Dendritic cell treated with granulocyte-macrophage colony-stimulating factor and Interleukin-4, amounts not matched to agents 40 ng/mL and 50 ng/mL, for 4 days (primary cell): ENCODE measurements around the gene DNAJB6.

Experiments
- H3K27ac Mint-ChIP-seq: one replicate; pipeline ENCODE4 v1.8.0; 2022; ENCODE audit warnings: mild to moderate bottlenecking, mixed read lengths
- H3K27me3 Mint-ChIP-seq: one replicate; pipeline ENCODE4 v1.8.0; 2022; ENCODE audit warnings: mild to moderate bottlenecking, mixed read lengths
- H3K36me3 Mint-ChIP-seq: one replicate; pipeline ENCODE4 v1.8.0; 2022; ENCODE audit warnings: low read depth, mixed read lengths
- H3K4me1 Mint-ChIP-seq: one replicate; pipeline ENCODE4 v1.8.0; 2022; ENCODE audit warnings: low read depth, mixed read lengths
- H3K4me3 Mint-ChIP-seq: one replicate; pipeline ENCODE4 v1.8.0; 2022; ENCODE audit warnings: mild to moderate bottlenecking, moderate library complexity, mixed read lengths
- H3K9me3 Mint-ChIP-seq: one replicate; pipeline ENCODE4 v1.8.0; 2022; ENCODE audit warnings: mixed read lengths
- intact Hi-C: fragments of 100-400 bp; cut with micrococcal nuclease; formaldehyde crosslinking; loops from one replicate; pipeline ENCODE4 v1.15.0; 2022

The DNAJB6 gene

DNA sequence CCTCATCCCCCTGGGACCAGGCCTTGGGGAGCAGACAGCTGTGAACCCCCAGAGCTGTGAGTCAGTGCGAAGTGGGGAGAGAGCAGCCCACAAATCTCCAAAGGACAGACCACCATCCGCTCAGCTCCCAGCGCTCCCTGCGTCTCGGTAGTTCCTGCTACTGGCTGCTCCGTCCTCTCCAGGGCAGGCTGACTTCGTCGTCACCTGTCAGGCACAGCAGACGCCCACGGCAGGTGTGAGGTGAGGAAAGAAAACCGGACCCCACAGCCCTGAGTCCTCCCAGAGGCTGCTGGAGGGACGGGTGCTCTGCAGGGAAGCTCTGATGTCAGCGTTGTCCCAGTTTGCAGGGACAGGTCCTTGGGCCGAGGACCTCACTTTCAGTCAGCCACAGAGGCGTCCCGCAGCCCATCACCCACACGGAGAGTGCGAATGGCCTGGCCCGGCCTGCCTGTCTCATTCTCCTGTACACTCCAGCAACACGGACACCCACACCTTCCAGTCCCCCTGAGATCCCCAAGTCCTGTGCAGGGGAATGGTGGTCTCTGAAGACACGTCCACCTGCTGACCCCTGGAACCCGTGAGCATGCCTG, 95.2 kb downstream of the DNAJB6 start:
- Mint-ChIP-seq H3K27me3 (peaks cover 11% of the 10 kb centered on the region), H3K27ac (no peak overlapping the region), H3K36me3 (no peaks in the 10 kb centered on the region), H3K4me1 (peaks cover 17% of the 10 kb centered on the region), H3K9me3 (no peaks in the 10 kb centered on the region), H3K4me3 (peak overlapping the region; percentile 56)
- intact Hi-C loops, result no loop called here

GRCh38 chr7:157432541-157432956, 95.7 kb downstream of the DNAJB6 start:
- Mint-ChIP-seq H3K27me3 (peaks cover 11% of the 10 kb centered on the region), H3K27ac (peak overlapping the region; percentile 43), H3K36me3 (no peaks in the 10 kb centered on the region), H3K4me3 (peak overlapping the region; percentile 56), H3K4me1 (peaks cover 17% of the 10 kb centered on the region), H3K9me3 (no peaks in the 10 kb centered on the region)
- intact Hi-C loops, result no loop called here

DNA sequence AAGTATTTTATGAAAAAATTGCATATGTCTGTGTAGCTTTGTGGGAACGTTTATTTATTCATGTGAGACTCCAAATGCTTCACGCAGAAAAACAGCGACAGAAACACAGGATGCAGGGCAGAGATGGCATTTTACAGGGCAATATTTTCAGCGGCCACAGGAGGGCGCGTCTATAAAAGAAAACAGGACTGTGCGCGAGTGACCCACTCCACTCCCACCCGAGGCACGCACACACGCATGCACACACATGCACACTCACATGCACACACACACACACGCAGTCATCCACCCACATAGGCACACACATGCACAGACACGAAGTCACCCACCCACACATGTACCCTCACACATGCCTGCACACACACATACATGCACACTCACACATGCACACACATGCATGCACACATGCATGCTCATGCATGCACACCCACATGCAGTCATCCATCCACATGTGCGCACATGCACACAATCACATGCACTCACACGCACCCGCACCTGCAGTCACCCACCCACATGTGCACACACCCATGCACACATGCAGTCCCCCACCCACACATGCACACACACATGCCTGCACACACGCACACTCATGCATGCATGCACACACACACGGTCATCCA, 96.3 kb downstream of the DNAJB6 start:
- intact Hi-C loops, result loop anchor here (1.0 kb wide), 1 partner anchor 442 kb away; no protein-coding TSS in a partner anchor
- H3K27me3 Mint-ChIP-seq, result peaks cover 11% of the 10 kb centered on the region
- H3K9me3 Mint-ChIP-seq, result no peaks in the 10 kb centered on the region
- H3K4me1 Mint-ChIP-seq, result peaks cover 17% of the 10 kb centered on the region
- H3K4me3 Mint-ChIP-seq, result peak overlapping the region; percentile 56
- H3K36me3 Mint-ChIP-seq, result no peaks in the 10 kb centered on the region
- H3K27ac Mint-ChIP-seq, result peak overlapping the region; percentile 43

DNA sequence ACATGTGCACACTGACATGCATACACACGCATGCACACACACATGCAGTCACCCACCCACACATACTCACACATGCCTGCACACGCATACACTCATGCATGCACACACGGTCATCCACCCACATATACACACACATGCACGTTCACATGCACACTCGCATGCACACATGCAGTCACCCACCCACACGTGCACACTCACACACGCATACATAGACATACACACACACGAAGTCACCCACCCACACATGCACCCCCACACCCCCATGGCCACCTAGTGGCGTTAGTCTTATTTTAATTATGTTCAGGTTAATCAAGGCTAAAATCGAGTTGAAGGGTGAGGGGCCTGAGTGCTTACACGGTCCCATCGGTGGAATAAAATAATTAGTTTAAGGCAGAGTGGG, 96.8 kb downstream of the DNAJB6 start:
- intact Hi-C loops, result loop anchor here (1.0 kb wide), 1 partner anchor 442 kb away; no protein-coding TSS in a partner anchor
- Mint-ChIP-seq H3K36me3 (no peaks in the 10 kb centered on the region), H3K4me3 (no peak overlapping the region), H3K27ac (no peak overlapping the region), H3K9me3 (no peaks in the 10 kb centered on the region), H3K4me1 (peaks cover 17% of the 10 kb centered on the region), H3K27me3 (peaks cover 11% of the 10 kb centered on the region)

DNA sequence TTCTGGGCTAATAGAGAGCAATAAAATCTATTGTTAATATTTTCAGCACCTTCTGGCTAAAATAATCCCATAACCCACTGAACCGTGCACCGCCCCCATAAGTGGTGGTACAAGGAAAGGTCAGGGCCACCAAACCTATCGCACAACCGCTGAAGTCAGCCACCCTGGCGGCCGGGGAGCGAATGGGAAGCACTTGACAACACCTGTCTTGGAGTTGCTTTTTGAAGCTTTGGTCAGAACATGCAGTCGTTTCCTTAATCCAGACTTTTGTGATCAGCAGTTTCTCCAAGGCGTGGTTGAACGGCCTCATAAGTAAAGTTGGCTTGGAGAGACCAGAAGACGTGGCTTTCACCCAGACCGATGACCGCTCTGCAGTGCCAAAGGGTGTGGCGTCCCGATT, 97.4 kb downstream of the DNAJB6 start:
- intact Hi-C loops, result no loop called here
- Mint-ChIP-seq H3K4me3 (no peak overlapping the region), H3K36me3 (no peaks in the 10 kb centered on the region)

DNA sequence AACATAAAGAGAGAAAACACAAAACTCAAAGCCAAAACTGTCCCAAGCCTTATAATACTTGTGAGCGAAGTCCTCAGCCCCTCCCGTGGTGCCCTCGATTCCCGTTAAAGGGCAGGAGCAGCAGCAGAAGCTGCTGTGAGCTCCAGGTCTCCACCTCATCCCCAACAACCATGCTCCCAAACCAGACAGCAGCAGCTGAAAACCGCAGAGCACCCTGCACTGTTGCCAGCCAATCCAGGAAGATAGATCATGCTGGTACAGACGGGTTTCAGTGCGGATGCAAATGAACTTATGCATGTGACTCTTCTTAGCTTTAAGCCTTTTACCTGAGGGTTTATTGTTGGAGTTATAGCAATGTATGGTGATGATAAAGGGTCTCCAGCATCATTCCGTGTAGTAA, 97.9 kb downstream of the DNAJB6 start:
- intact Hi-C loops, result no loop called here
- Mint-ChIP-seq H3K4me3 (no peak overlapping the region), H3K27me3 (peaks cover 13% of the 10 kb centered on the region), H3K36me3 (no peaks in the 10 kb centered on the region), H3K27ac (no peak overlapping the region), H3K9me3 (no peaks in the 10 kb centered on the region), H3K4me1 (peaks cover 17% of the 10 kb centered on the region)

More for the DNA sequence above, 97.4 kb downstream of the DNAJB6 start:
- peaks cover 17% of the 10 kb centered on the region for H3K4me1 Mint-ChIP-seq
- H3K27me3 Mint-ChIP-seq, result peaks cover 11% of the 10 kb centered on the region
- no peaks in the 10 kb centered on the region for H3K9me3 Mint-ChIP-seq
- no peak overlapping the region for H3K27ac Mint-ChIP-seq

GRCh38 chr7:157436076-157436475, 99.3 kb downstream of the DNAJB6 start:
- Mint-ChIP-seq H3K9me3 (no peaks in the 10 kb centered on the region), H3K36me3 (no peaks in the 10 kb centered on the region), H3K27ac (no peak overlapping the region), H3K4me3 (no peak overlapping the region), H3K4me1 (peaks cover 17% of the 10 kb centered on the region), H3K27me3 (peaks cover 12% of the 10 kb centered on the region)
- intact Hi-C loops, result no loop called here

- no peaks in the 10 kb centered on the region for H3K9me3 Mint-ChIP-seq
- H3K4me1 Mint-ChIP-seq, result peaks cover 17% of the 10 kb centered on the region
- H3K27ac Mint-ChIP-seq, result no peak overlapping the region
- no peak overlapping the region for H3K4me3 Mint-ChIP-seq
- H3K27me3 Mint-ChIP-seq, result peaks cover 12% of the 10 kb centered on the region
- no peaks in the 10 kb centered on the region for H3K36me3 Mint-ChIP-seq
- intact Hi-C loops, result no loop called here
Observed at GRCh38 chr7:157436763-157437480, 100.1 kb downstream of the DNAJB6 start.

DNA sequence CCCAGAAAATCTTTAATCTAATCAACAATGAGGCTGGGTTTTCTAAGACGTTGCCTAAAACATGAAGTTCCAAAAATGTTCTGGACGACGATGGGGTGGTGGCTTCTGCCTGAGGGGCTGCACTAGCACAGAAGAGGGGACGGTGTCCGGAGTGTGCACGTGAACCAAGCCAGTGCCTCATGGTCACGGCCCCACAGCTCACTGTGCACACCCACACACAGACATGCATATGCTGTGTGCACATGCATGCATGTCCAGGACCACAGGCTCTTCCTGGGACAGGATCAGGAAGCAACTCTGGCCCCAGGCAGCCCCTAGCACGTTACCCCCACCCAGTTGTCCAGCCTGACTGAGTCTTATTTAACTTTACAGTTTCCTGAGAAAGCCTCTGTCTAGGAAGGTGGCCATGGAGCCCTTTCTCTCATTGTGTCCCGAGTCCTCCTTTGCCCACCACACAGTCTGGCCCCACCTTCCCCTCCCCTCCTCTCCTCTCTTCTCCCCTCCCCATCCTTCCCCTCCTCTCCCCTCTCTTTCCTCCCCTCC, 100.8 kb downstream of the DNAJB6 start:
- H3K27ac Mint-ChIP-seq, result no peak overlapping the region

GRCh38 chr7:157438121-157439025, 101.6 kb downstream of the DNAJB6 start:
- peaks cover 2% of the 10 kb centered on the region for H3K4me1 Mint-ChIP-seq
- H3K27ac Mint-ChIP-seq, result no peak overlapping the region
- intact Hi-C loops, result no loop called here
- H3K36me3 Mint-ChIP-seq, result no peaks in the 10 kb centered on the region
- no peaks in the 10 kb centered on the region for H3K9me3 Mint-ChIP-seq
- H3K4me3 Mint-ChIP-seq, result no peak overlapping the region
- H3K27me3 Mint-ChIP-seq, result peaks cover 2% of the 10 kb centered on the region

More for the DNA sequence above, 100.8 kb downstream of the DNAJB6 start:
- Mint-ChIP-seq H3K36me3 (no peaks in the 10 kb centered on the region), H3K9me3 (no peaks in the 10 kb centered on the region), H3K4me1 (peaks cover 10% of the 10 kb centered on the region), H3K27me3 (peaks cover 6% of the 10 kb centered on the region), H3K4me3 (no peak overlapping the region)
- intact Hi-C loops, result no loop called here

GRCh38 chr7:157439149-157439548, 102.3 kb downstream of the DNAJB6 start:
- no peaks in the 10 kb centered on the region for H3K36me3 Mint-ChIP-seq
- no peak overlapping the region for H3K27ac Mint-ChIP-seq
- no peak overlapping the region for H3K4me3 Mint-ChIP-seq

DNA sequence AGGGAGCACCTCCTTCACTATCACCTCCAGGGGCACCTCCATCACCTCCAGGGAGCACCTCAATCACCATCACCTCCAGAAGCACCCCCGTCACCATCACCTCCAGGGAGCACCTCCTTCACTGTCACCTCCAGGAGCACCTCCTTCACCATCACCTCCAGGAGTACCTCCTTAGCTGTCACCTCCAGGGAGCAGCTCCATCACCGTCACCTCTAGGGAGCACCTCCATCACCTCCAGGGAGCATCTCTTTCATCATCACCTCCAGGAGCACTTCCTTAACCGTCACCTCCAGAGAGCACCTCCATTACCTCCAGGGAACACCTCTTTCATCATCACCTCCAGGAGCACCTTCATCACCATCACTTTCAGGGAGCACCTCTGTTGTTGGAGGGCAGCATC, 103.0 kb downstream of the DNAJB6 start:
- H3K4me1 Mint-ChIP-seq, result no peaks in the 10 kb centered on the region
- no peak overlapping the region for H3K4me3 Mint-ChIP-seq
- H3K27ac Mint-ChIP-seq, result no peak overlapping the region
- H3K36me3 Mint-ChIP-seq, result no peaks in the 10 kb centered on the region
- peaks cover 2% of the 10 kb centered on the region for H3K27me3 Mint-ChIP-seq
- intact Hi-C loops, result no loop called here
- no peaks in the 10 kb centered on the region for H3K9me3 Mint-ChIP-seq

More at GRCh38 chr7:157439149-157439548, 102.3 kb downstream of the DNAJB6 start:
- Mint-ChIP-seq H3K9me3 (no peaks in the 10 kb centered on the region), H3K4me1 (no peaks in the 10 kb centered on the region), H3K27me3 (peaks cover 2% of the 10 kb centered on the region)
- intact Hi-C loops, result no loop called here

DNA sequence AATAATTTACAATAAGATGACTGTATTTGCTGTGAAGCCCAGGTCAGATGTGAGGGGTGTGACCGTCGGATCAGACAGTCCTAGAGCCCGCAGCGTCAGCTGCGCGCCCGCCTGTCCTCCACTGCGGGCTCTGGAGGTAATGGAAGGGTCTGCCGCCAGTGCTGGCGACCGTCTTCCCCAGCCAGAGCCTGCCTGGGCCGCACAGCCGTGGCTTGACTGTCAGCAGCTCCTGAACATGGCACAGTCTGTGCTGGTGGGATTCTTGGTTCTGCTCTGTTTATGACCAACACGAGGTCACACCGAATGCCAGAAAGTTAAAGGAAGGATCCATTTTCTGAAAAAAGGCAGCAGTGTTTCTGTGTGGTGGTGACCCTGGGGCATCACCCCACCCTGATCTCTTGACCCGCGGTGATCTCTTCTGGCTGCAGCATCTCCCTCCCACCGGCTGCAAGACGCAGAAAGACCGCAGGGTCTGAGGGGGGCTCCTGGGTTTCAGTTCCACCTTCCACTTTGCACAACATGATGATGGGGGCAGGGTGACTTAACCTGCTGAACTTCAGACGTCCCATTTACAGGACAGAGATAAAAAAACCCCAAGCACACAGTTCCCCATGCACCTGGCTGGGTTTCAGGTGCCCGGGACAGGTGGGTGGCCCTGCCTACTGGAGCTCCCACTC, 103.7 kb downstream of the DNAJB6 start:
- Mint-ChIP-seq H3K36me3 (no peaks in the 10 kb centered on the region), H3K9me3 (no peaks in the 10 kb centered on the region), H3K27ac (no peak overlapping the region), H3K4me3 (no peak overlapping the region), H3K4me1 (no peaks in the 10 kb centered on the region), H3K27me3 (peaks cover 2% of the 10 kb centered on the region)
- intact Hi-C loops, result no loop called here
